Stomach (tissue), 4 donors: ENCODE results near the gene IL24.

Experiments used
- CTCF ChIP-seq, 7 experiments: fragments of 450-650 bp in 4 of 7; fragments of 200-600 bp in 3 of 7; sonication (generic) in 3 of 7; IDR thresholded peaks; one replicate each; pipeline ENCODE4 v1.5.1; 2016 to 2019; ENCODE audit warnings: antibody characterized with exemption in 7 of 7, control low read depth in 2 of 7, mild to moderate bottlenecking in 1 of 7
- EP300 ChIP-seq: sonication (generic); formaldehyde crosslinking; IDR thresholded peaks from one replicate; pipeline ENCODE4 v1.6.1; 2017; ENCODE audit warnings: antibody characterized with exemption
- POLR2A ChIP-seq, 4 donors: fragments of 450-650 bp; IDR thresholded peaks; one replicate each; pipeline ENCODE4 v1.6.1; 2016; ENCODE audit warnings: antibody characterized with exemption in 4 of 4, control low read depth in 2 of 4, mild to moderate bottlenecking in 1 of 4, moderate library complexity in 1 of 4

DNA sequence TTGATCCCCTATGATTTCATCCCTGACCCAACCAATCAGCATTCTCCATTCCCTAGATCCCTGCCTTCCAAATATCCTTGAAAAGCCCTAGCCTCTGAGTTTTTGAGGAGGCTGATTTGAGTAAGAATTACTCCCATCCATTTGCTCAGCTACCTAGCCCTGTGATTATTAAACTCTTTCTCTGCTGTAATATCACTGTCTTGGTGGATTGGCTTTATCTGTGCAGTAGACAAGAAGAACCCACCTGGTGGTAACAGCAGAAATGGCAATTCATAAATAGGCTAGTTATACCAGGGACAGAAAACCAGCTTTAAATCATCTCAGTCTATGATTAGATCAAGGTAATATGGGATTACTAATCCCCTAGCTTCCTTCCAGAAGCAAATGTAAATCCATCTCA lies 18.8 kb upstream of the IL24 start:
- TF ChIP-seq CTCF (IDR thresholded peaks at IDR 0.05) (no peak), POLR2A (IDR thresholded peaks at IDR 0.05) (no peak), EP300 (no peak)
